Peyer's patch (tissue), 4 donors: ENCODE results near the gene LYPD8. TPM values are rescaled to one million over a fixed set of nuclear protein-coding genes. Genes with fewer than 3 reads are reported as not detected.

Source experiments
- DNase-seq, 3 donors: peaks; one replicate each; pipeline ENCODE4 v3.0.0-alpha.2; 2017 to 2019
- H3K27ac ChIP-seq, 4 donors: fragments of 200-600 bp; sonication (generic); one replicate each; pipeline ENCODE4 v1.5.1; 2016 to 2019
- H3K27me3 ChIP-seq, 2 donors: fragments of 200-600 bp; sonication (generic); one replicate each; pipeline ENCODE4 v1.5.1; 2019
- H3K36me3 ChIP-seq, 3 donors: fragments of 200-600 bp; sonication (generic); one replicate each; pipeline ENCODE4 v1.5.1; 2016 to 2019
- H3K4me1 ChIP-seq, 4 donors: fragments of 200-600 bp; sonication (generic); one replicate each; pipeline ENCODE4 v1.5.1; 2016 to 2019
- H3K4me3 ChIP-seq, 4 donors: fragments of 200-600 bp; sonication (generic); 1 replicate in 3 of 4; 2 replicates in 1 of 4; pipeline ENCODE4 v1.5.1; 2016 to 2019; ENCODE audit warnings: mild to moderate bottlenecking in 1 of 4
- H3K9me3 ChIP-seq, 4 donors: fragments of 200-600 bp; sonication (generic); one replicate each; pipeline ENCODE4 v1.5.1; 2016 to 2019; ENCODE audit warnings: mild to moderate bottlenecking in 1 of 4
- POLR2A ChIP-seq, 2 donors: fragments of 450-650 bp; IDR thresholded peaks; one replicate each; pipeline ENCODE4 v1.5.1; 2017; ENCODE audit warnings: antibody characterized with exemption in 2 of 2, mild to moderate bottlenecking in 2 of 2, moderate library complexity in 2 of 2
- total RNA-seq, 4 donors: library from RNA; depleted of rRNA; stranded (reverse); fragments of >200 nt; gene quantifications; one replicate each; pipeline ENCODE4 v1.1.0, GENCODE V29; 2016
- TF ChIP-seq, protein P1 (sequence below), 6 experiments: fragments of 450-650 bp in 4 of 6; fragments of 200-600 bp in 2 of 6; sonication (generic) in 1 of 6; IDR thresholded peaks; one replicate each; pipeline ENCODE4 v1.5.1; 2017 to 2019; ENCODE audit warnings: antibody characterized with exemption in 6 of 6, mild to moderate bottlenecking in 3 of 6, moderate library complexity in 1 of 6

Gene LYPD8
- total RNA-seq, 4 donors from 2014 or later: 28.5 to 53.8 (median 34.7) TPM; not detected in 1

DNA sequence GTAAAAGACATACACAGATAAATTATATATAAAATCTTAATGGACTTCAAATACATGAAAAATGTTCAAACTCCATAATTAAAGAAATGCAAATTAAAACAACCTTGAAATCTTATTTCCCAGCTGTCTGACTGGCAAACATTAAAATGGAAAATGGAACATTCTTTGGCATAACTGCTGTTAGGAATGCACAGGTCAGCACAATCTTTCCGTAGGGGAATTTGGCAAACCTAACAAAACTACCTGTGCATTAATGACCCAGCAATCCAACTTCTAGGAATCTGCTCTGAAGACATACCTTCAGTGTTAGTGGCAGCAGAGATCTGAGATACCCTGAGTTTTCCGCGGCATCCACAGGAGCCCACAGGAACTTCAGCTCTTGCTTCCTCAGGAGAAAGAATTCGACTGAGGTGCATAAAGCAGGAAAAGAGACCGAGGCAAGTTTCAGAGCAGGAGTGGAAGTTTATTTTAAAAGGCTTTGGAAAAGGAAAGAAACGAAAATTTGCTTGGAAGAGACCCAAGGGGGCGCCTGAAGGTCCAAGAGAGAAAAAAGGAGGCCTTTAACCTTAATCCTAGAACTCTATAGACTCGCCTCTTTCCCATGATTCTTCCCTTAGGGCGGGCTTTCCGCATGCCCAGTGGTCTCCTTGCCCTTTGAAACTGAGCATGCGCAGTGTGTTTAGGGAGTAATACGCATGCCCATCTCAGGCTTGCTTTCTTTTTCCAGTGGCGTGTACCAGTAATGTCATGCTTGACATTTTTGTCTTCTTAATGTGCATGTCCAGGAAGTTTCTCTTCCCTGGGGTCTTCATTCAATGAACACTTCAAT is 24.8 kb downstream of the LYPD8 start:
- no peak for DNase-seq
- no peaks in the 10 kb centered on the region for H3K27me3 ChIP-seq
- H3K27ac ChIP-seq: no peak overlapping the region

GRCh38 chr1:248714248-248714647 is 41.3 kb downstream of the LYPD8 start:
- Histone ChIP-seq H3K27ac (no peak overlapping the region), H3K4me3 (no peak overlapping the region), H3K36me3 (no peaks in the 10 kb centered on the region), H3K4me1 (no peaks in the 10 kb centered on the region), H3K9me3 (peaks cover 0 to 5% (median 0%) of the 10 kb centered on the region in 4 donors), H3K27me3 (no peaks in the 10 kb centered on the region)
- no peak for DNase-seq
- TF ChIP-seq, protein P1, sequence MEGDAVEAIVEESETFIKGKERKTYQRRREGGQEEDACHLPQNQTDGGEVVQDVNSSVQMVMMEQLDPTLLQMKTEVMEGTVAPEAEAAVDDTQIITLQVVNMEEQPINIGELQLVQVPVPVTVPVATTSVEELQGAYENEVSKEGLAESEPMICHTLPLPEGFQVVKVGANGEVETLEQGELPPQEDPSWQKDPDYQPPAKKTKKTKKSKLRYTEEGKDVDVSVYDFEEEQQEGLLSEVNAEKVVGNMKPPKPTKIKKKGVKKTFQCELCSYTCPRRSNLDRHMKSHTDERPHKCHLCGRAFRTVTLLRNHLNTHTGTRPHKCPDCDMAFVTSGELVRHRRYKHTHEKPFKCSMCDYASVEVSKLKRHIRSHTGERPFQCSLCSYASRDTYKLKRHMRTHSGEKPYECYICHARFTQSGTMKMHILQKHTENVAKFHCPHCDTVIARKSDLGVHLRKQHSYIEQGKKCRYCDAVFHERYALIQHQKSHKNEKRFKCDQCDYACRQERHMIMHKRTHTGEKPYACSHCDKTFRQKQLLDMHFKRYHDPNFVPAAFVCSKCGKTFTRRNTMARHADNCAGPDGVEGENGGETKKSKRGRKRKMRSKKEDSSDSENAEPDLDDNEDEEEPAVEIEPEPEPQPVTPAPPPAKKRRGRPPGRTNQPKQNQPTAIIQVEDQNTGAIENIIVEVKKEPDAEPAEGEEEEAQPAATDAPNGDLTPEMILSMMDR (IDR thresholded peaks at IDR 0.05): no peak
- no peak for TF ChIP-seq POLR2A (IDR thresholded peaks at IDR 0.05)

More for the DNA sequence above, 24.8 kb downstream of the LYPD8 start:
- Histone ChIP-seq H3K4me3 (no peak overlapping the region), H3K36me3 (no peaks in the 10 kb centered on the region), H3K4me1 (no peaks in the 10 kb centered on the region), H3K9me3 (no peaks in the 10 kb centered on the region)
- TF ChIP-seq, protein P1 (IDR thresholded peaks at IDR 0.05): no peak
- no peak for TF ChIP-seq POLR2A (IDR thresholded peaks at IDR 0.05)

- TF ChIP-seq, protein P1 (IDR thresholded peaks at IDR 0.05): no peak
- no peak for TF ChIP-seq POLR2A (IDR thresholded peaks at IDR 0.05)
- no peak for DNase-seq
- H3K9me3 ChIP-seq: peaks cover 0 to 5% (median 0%) of the 10 kb centered on the region in 4 donors
- H3K27me3 ChIP-seq: no peaks in the 10 kb centered on the region
- no peaks in the 10 kb centered on the region for H3K4me1 ChIP-seq
- H3K36me3 ChIP-seq: no peaks in the 10 kb centered on the region
- H3K27ac ChIP-seq: no peak overlapping the region
- no peak overlapping the region for H3K4me3 ChIP-seq
These were observed 45.2 kb downstream of the LYPD8 start for GRCh38 chr1:248710305-248710900.

- peak in 2 of 3 donors; percentile 64 to 82 for DNase-seq
- H3K27ac ChIP-seq: peak overlapping the region in 2 of 4 donors; percentile 2 to 28
- no peaks in the 10 kb centered on the region for H3K27me3 ChIP-seq
- peaks cover 0 to 6% (median 0%) of the 10 kb centered on the region in 4 donors for H3K4me1 ChIP-seq
- H3K9me3 ChIP-seq: no peaks in the 10 kb centered on the region
- no peaks in the 10 kb centered on the region for H3K36me3 ChIP-seq
- no peak overlapping the region for H3K4me3 ChIP-seq
- no peak for TF ChIP-seq POLR2A (IDR thresholded peaks at IDR 0.05)
- TF ChIP-seq, protein P1 (IDR thresholded peaks at IDR 0.05): no peak
These were observed 51.0 kb downstream of the LYPD8 start for GRCh38 chr1:248704606-248705005.

GRCh38 chr1:248703674-248704073 is 51.9 kb downstream of the LYPD8 start:
- H3K27ac ChIP-seq: peak overlapping the region in 2 of 4 donors; percentile 42 to 59
- no peaks in the 10 kb centered on the region for H3K36me3 ChIP-seq
- peaks cover 0 to 6% (median 0%) of the 10 kb centered on the region in 4 donors for H3K4me1 ChIP-seq
- no peak for DNase-seq
- H3K9me3 ChIP-seq: no peaks in the 10 kb centered on the region
- no peak for TF ChIP-seq POLR2A (IDR thresholded peaks at IDR 0.05)
- TF ChIP-seq, protein P1 (IDR thresholded peaks at IDR 0.05): peak in 5 of 6 experiments; percentile 10 to 74 (median 61)
- no peak overlapping the region for H3K4me3 ChIP-seq
- H3K27me3 ChIP-seq: no peaks in the 10 kb centered on the region
